Measurements from ENCODE around the gene FAM217B.

GRCh38 chr20:59948828-59949720, 8.9 kb downstream of the FAM217B start:
- TF ChIP-seq CTCF (IDR thresholded peaks at IDR 0.05; ENCODE audit: control extremely low read depth in 1 of 3, insufficient read depth in 1 of 3, low read depth in 1 of 3, low read length in 3 of 3), result peak in 2 of 3 experiments; percentile 35 to 42; a peak in 2 of 4 replicates
- no peak for TF ChIP-seq RBBP5 (IDR thresholded peaks at IDR 0.05; ENCODE audit: borderline replicate concordance, low read depth, low read length)
- TF ChIP-seq POLR2A (IDR thresholded peaks at IDR 0.05; ENCODE audit: control extremely low read depth in 1 of 2, low read depth in 2 of 2, low read length in 2 of 2), result no peak
- TF ChIP-seq ZNF274 (IDR thresholded peaks at IDR 0.05; ENCODE audit: borderline replicate concordance, extremely low read depth, low read length), result no peak
- TF ChIP-seq SIN3A (conservative IDR thresholded peaks at IDR 0.05 in 1 of 2, IDR thresholded peaks at IDR 0.05 in 1 of 2; ENCODE audit: low read depth in 1 of 2, low read length in 2 of 2), result no peak
- TF ChIP-seq MAFK (IDR thresholded peaks at IDR 0.05; ENCODE audit: low read depth, low read length), result no peak
- no peak for TF ChIP-seq EP300 (IDR thresholded peaks at IDR 0.05; ENCODE audit: borderline replicate concordance in 1 of 2, low read depth in 2 of 2, low read length in 2 of 2)
- no peak for TF ChIP-seq KDM5A (IDR thresholded peaks at IDR 0.05; ENCODE audit: low read length)

Data from H1 (cell line).